ENCODE results near the gene RNASEH2B. TPM values are rescaled to one million over a fixed set of nuclear protein-coding genes. Genes with fewer than 3 reads are reported as not detected.

RNASEH2B gene
- total RNA-seq, 4 donors from 2014 or later, result 27.5 to 82.2 (median 48.8) TPM

DNA sequence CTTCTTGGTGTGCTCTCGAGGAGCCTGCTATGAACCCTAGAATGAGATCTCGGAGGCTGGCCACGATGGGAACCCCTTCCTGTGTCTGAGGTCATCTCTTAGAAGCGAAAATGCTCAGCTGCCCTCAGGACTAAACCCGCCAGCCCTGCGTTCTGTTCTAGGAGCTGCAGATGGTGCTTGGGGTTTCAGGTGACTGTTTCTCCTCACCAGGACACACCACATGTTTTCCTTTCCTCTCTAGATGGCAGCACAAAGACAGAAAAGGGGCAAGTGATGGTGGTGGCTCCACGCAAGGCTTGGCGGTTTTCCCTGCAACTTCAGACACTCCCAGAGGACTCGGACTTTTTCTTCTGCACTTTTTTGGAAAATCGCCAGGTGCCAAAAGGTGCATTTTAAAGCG lies 60.1 kb downstream of the RNASEH2B start:
- Histone ChIP-seq H3K27ac (replicated peaks in 1 of 4) (no peak overlapping the region), H3K36me3 (peaks cover 0 to 34% (median 15%) of the 10 kb centered on the region in 4 donors), H3K9me3 (no peaks in the 10 kb centered on the region), H3K4me1 (no peaks in the 10 kb centered on the region), H3K4me3 (no peak overlapping the region), H3K27me3 (no peaks in the 10 kb centered on the region)
- 72% methylated on average over 11 of the region's 11 CpGs for WGBS
- DNase-seq (ENCODE audit: extremely low spot score), result no peak
- intact Hi-C loops (cut with DNase I), result no loop called here
- TF ChIP-seq, protein P1, sequence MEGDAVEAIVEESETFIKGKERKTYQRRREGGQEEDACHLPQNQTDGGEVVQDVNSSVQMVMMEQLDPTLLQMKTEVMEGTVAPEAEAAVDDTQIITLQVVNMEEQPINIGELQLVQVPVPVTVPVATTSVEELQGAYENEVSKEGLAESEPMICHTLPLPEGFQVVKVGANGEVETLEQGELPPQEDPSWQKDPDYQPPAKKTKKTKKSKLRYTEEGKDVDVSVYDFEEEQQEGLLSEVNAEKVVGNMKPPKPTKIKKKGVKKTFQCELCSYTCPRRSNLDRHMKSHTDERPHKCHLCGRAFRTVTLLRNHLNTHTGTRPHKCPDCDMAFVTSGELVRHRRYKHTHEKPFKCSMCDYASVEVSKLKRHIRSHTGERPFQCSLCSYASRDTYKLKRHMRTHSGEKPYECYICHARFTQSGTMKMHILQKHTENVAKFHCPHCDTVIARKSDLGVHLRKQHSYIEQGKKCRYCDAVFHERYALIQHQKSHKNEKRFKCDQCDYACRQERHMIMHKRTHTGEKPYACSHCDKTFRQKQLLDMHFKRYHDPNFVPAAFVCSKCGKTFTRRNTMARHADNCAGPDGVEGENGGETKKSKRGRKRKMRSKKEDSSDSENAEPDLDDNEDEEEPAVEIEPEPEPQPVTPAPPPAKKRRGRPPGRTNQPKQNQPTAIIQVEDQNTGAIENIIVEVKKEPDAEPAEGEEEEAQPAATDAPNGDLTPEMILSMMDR (IDR thresholded peaks at IDR 0.05), result no peak
- TF ChIP-seq EP300 (IDR thresholded peaks at IDR 0.05), result no peak
- TF ChIP-seq POLR2AphosphoS5 (IDR thresholded peaks at IDR 0.05), result no peak

DNA sequence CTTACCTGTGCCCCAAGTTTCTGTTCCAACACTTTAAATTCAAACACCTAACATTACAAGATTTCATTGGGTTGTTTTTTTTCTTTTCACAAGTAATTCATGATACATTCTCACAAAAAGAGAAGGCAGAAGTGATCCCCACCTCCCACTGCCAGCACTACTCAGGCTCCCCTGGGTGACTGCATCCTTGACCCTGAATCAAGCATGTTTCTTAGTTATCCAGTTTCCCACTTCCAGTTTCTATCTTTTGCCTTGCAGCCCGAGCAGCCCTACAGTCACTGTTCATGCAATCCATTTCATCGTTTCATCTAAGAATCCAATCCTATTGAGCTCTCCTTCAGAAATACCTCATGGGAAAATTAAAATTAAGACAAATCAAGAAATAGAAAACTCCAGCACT lies 61.4 kb downstream of the RNASEH2B start:
- Histone ChIP-seq H3K36me3 (peaks cover 0 to 36% (median 8%) of the 10 kb centered on the region in 4 donors), H3K9me3 (no peaks in the 10 kb centered on the region), H3K4me1 (no peaks in the 10 kb centered on the region), H3K27ac (replicated peaks in 1 of 4) (no peak overlapping the region), H3K4me3 (no peak overlapping the region), H3K27me3 (no peaks in the 10 kb centered on the region)
- WGBS, result 86% methylated on average over 2 of the region's 2 CpGs
- DNase-seq (ENCODE audit: extremely low spot score), result no peak
- intact Hi-C loops (cut with DNase I), result no loop called here
- TF ChIP-seq EP300 (IDR thresholded peaks at IDR 0.05) (no peak), POLR2A (IDR thresholded peaks at IDR 0.05; ENCODE audit: low read depth) (no peak), POLR2AphosphoS5 (IDR thresholded peaks at IDR 0.05) (no peak)
- TF ChIP-seq, protein P1 (IDR thresholded peaks at IDR 0.05), result no peak

DNA sequence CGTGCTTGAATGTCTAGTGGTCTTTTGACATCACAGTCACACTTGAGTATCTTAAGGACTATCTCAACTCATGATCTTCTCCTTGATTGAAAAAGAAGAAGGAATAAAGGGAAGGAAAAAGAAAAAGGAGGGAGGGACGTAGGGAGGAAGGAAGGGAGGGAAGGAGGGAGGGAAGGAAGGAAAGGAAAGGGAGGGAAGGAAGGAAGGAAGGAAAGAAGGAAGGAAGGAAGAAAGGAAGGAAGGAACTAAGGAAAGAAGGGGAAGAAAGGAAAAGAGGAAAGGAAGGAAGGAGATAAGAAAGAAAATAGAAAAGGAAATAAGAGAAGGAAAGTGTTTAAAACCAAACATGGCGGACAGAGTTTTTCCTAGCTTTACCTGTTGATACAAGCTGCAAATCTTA lies 64.7 kb downstream of the RNASEH2B start:
- 91% methylated on average over 3 of the region's 3 CpGs for WGBS
- Histone ChIP-seq H3K4me1 (no peaks in the 10 kb centered on the region), H3K27me3 (no peaks in the 10 kb centered on the region), H3K9me3 (no peaks in the 10 kb centered on the region), H3K36me3 (peaks cover 0 to 29% (median 7%) of the 10 kb centered on the region in 4 donors), H3K27ac (replicated peaks in 1 of 4) (no peak overlapping the region), H3K4me3 (no peak overlapping the region)
- TF ChIP-seq, protein P1 (IDR thresholded peaks at IDR 0.05), result no peak
- TF ChIP-seq POLR2AphosphoS5 (IDR thresholded peaks at IDR 0.05), result no peak
- no peak for TF ChIP-seq POLR2A (IDR thresholded peaks at IDR 0.05; ENCODE audit: low read depth)
- no peak for TF ChIP-seq EP300 (IDR thresholded peaks at IDR 0.05)
- intact Hi-C loops (cut with DNase I), result no loop called here
- DNase-seq (ENCODE audit: extremely low spot score), result no peak

DNA sequence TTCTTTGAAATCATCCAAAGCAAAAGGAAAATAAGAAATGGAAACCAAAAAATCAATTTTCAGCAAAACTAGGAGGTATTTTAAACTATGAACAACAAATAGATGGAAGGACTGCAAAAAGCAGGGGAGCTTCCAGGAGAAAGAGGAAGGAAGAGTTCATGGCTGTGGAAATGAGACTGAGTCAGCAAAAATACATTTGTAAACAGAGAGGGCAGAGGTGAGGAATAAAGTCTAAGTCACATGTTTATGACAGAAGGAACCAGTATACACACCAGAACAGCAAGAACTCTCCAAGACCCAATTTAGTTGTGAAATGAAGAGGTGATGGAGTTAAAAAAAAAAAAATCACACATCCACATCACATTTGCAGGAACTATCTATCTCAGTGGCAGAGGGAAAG lies 69.6 kb downstream of the RNASEH2B start:
- Histone ChIP-seq H3K27me3 (no peaks in the 10 kb centered on the region), H3K4me3 (no peak overlapping the region), H3K36me3 (peaks cover 0 to 15% (median 0%) of the 10 kb centered on the region in 4 donors), H3K27ac (replicated peaks in 1 of 4) (no peak overlapping the region), H3K4me1 (no peaks in the 10 kb centered on the region), H3K9me3 (no peaks in the 10 kb centered on the region)
- DNase-seq (ENCODE audit: extremely low spot score), result no peak
- TF ChIP-seq, protein P1 (IDR thresholded peaks at IDR 0.05), result no peak
- TF ChIP-seq EP300 (IDR thresholded peaks at IDR 0.05) (no peak), POLR2A (IDR thresholded peaks at IDR 0.05; ENCODE audit: low read depth) (no peak)
- intact Hi-C loops (cut with DNase I), result no loop called here

DNA sequence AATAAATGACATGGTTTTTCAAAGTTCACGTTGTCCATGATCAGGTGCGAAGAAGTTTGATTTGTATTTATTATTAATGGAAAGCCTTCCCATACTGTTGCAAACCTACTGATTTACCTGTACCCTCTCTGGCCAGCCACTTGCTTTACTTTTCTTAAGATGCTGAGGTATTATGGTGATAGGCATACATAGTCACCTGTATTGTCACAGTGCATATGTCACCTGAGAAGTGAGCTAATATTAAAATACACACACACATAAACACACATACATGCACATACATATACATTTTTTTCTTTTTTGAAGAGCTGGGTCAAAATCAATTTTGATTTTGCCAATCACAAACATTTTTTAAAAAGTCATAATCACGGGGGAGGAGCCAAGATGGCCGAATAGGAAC lies 72.1 kb downstream of the RNASEH2B start:
- Histone ChIP-seq H3K4me3 (no peak overlapping the region), H3K4me1 (no peaks in the 10 kb centered on the region), H3K27ac (replicated peaks in 1 of 4) (no peak overlapping the region), H3K9me3 (no peaks in the 10 kb centered on the region), H3K36me3 (no peaks in the 10 kb centered on the region), H3K27me3 (no peaks in the 10 kb centered on the region)
- DNase-seq (ENCODE audit: extremely low spot score), result no peak
- intact Hi-C loops (cut with DNase I), result no loop called here
- WGBS, result 85% methylated on average over 4 of the region's 4 CpGs
- TF ChIP-seq POLR2AphosphoS5 (IDR thresholded peaks at IDR 0.05) (no peak), EP300 (IDR thresholded peaks at IDR 0.05) (no peak), POLR2A (IDR thresholded peaks at IDR 0.05; ENCODE audit: low read depth) (no peak)
- TF ChIP-seq, protein P1 (IDR thresholded peaks at IDR 0.05), result no peak

Data from esophagus muscularis mucosa (tissue), 4 donors.